B cell (primary cell): ENCODE data around the gene GEMIN5.
"Not testable (repeated sequence)": the region's sequence is repeated elsewhere in the genome, so short reads cannot be mapped to it uniquely, and the experiment has no call there.

Source experiments
- EZH2 ChIP-seq: IDR thresholded peaks from 2 replicates; pipeline ENCODE4 v1.6.1; 2012; ENCODE audit warnings: borderline replicate concordance, low read depth, mild to moderate bottlenecking, moderate library complexity, low read length; ENCODE audit not compliant: insufficient read depth, poor library complexity, severe bottlenecking
- TF ChIP-seq, protein P1 (sequence below): fragments of 200-600 bp; IDR thresholded peaks from one replicate; pipeline ENCODE4 v1.8.0; 2022; ENCODE audit warnings: antibody characterized with exemption, mild to moderate bottlenecking

- TF ChIP-seq, protein P1, sequence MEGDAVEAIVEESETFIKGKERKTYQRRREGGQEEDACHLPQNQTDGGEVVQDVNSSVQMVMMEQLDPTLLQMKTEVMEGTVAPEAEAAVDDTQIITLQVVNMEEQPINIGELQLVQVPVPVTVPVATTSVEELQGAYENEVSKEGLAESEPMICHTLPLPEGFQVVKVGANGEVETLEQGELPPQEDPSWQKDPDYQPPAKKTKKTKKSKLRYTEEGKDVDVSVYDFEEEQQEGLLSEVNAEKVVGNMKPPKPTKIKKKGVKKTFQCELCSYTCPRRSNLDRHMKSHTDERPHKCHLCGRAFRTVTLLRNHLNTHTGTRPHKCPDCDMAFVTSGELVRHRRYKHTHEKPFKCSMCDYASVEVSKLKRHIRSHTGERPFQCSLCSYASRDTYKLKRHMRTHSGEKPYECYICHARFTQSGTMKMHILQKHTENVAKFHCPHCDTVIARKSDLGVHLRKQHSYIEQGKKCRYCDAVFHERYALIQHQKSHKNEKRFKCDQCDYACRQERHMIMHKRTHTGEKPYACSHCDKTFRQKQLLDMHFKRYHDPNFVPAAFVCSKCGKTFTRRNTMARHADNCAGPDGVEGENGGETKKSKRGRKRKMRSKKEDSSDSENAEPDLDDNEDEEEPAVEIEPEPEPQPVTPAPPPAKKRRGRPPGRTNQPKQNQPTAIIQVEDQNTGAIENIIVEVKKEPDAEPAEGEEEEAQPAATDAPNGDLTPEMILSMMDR: not testable (repeated sequence)
- TF ChIP-seq EZH2: not testable (repeated sequence)
Observed at GRCh38 chr5:154939387-154939786, 1.4 kb upstream of the GEMIN5 start.
